Adipocyte (in vitro differentiated cells): ENCODE data around the gene ALDH5A1.

Experiments used
- DNase-seq: peaks from one replicate; pipeline ENCODE4 v3.0.0-alpha.2; 2015; ENCODE audit warnings: low read depth
- H3K27me3 ChIP-seq: replicated peaks from 2 replicates; pipeline ENCODE4 v1.7.0; 2013; ENCODE audit warnings: mild to moderate bottlenecking, low read length, moderate library complexity; ENCODE audit not compliant: control insufficient read depth, insufficient read depth
- H3K36me3 ChIP-seq: 2 replicates; pipeline ENCODE4 v1.7.0; 2013; ENCODE audit warnings: low read length, mild to moderate bottlenecking, moderate library complexity; ENCODE audit not compliant: control insufficient read depth, insufficient read depth, severe bottlenecking
- H3K4me1 ChIP-seq: 2 replicates; pipeline ENCODE4 v1.7.0; 2013; ENCODE audit warnings: mild to moderate bottlenecking, low read length, moderate library complexity; ENCODE audit not compliant: control insufficient read depth, insufficient read depth
- H3K4me3 ChIP-seq: 2 replicates; pipeline ENCODE4 v1.7.0; 2013; ENCODE audit warnings: mild to moderate bottlenecking, low read length, moderate library complexity
- H3K9ac ChIP-seq: 2 replicates; pipeline ENCODE4 v1.7.0; 2013; ENCODE audit warnings: mild to moderate bottlenecking, low read length, moderate library complexity
- H3K9me3 ChIP-seq: 2 replicates; pipeline ENCODE4 v1.7.0; 2013; ENCODE audit warnings: mild to moderate bottlenecking, low read length, moderate library complexity; ENCODE audit not compliant: control insufficient read depth

The ALDH5A1 gene

GRCh38 chr6:24460966-24461365 lies 33.8 kb upstream of the ALDH5A1 start:
- Histone ChIP-seq H3K4me1 (peaks cover 22% of the 10 kb centered on the region), H3K9ac (no peak overlapping the region), H3K9me3 (no peaks in the 10 kb centered on the region), H3K4me3 (no peak overlapping the region), H3K27me3 (no peaks in the 10 kb centered on the region), H3K36me3 (no peaks in the 10 kb centered on the region)
- DNase-seq, result no peak

GRCh38 chr6:24464253-24465038 lies 30.3 kb upstream of the ALDH5A1 start:
- DNase-seq, result no peak
- Histone ChIP-seq H3K9me3 (no peaks in the 10 kb centered on the region), H3K4me1 (peaks cover 11% of the 10 kb centered on the region), H3K36me3 (no peaks in the 10 kb centered on the region), H3K27me3 (no peaks in the 10 kb centered on the region), H3K4me3 (no peak overlapping the region), H3K9ac (no peak overlapping the region)

- H3K4me3 ChIP-seq, result no peak overlapping the region
- no peak overlapping the region for H3K9ac ChIP-seq
- peak; percentile 19 for DNase-seq
- no peaks in the 10 kb centered on the region for H3K9me3 ChIP-seq
- H3K36me3 ChIP-seq, result no peaks in the 10 kb centered on the region
- peaks cover 4% of the 10 kb centered on the region for H3K4me1 ChIP-seq
- H3K27me3 ChIP-seq, result no peaks in the 10 kb centered on the region
Observed at GRCh38 chr6:24469811-24470210, 25.0 kb upstream of the ALDH5A1 start.

- peak; percentile 44 for DNase-seq
- Histone ChIP-seq H3K36me3 (no peaks in the 10 kb centered on the region), H3K9me3 (no peaks in the 10 kb centered on the region), H3K9ac (no peak overlapping the region), H3K27me3 (no peaks in the 10 kb centered on the region), H3K4me3 (no peak overlapping the region), H3K4me1 (peaks cover 4% of the 10 kb centered on the region)
Observed at GRCh38 chr6:24472181-24472580, 22.6 kb upstream of the ALDH5A1 start.

GRCh38 chr6:24476631-24477030 lies 18.1 kb upstream of the ALDH5A1 start:
- Histone ChIP-seq H3K9ac (no peak overlapping the region), H3K27me3 (no peaks in the 10 kb centered on the region), H3K4me1 (peaks cover 4% of the 10 kb centered on the region), H3K9me3 (no peaks in the 10 kb centered on the region), H3K36me3 (no peaks in the 10 kb centered on the region), H3K4me3 (no peak overlapping the region)
- no peak for DNase-seq

GRCh38 chr6:24477070-24477469 lies 17.7 kb upstream of the ALDH5A1 start:
- H3K4me1 ChIP-seq, result peaks cover 4% of the 10 kb centered on the region
- DNase-seq, result no peak
- H3K27me3 ChIP-seq, result no peaks in the 10 kb centered on the region
- no peaks in the 10 kb centered on the region for H3K9me3 ChIP-seq
- H3K4me3 ChIP-seq, result no peak overlapping the region
- H3K36me3 ChIP-seq, result no peaks in the 10 kb centered on the region
- no peak overlapping the region for H3K9ac ChIP-seq

GRCh38 chr6:24478903-24479302 lies 15.9 kb upstream of the ALDH5A1 start:
- H3K36me3 ChIP-seq, result no peaks in the 10 kb centered on the region
- no peak overlapping the region for H3K4me3 ChIP-seq
- no peaks in the 10 kb centered on the region for H3K27me3 ChIP-seq
- no peak overlapping the region for H3K9ac ChIP-seq
- H3K4me1 ChIP-seq, result no peaks in the 10 kb centered on the region
- no peak for DNase-seq
- no peaks in the 10 kb centered on the region for H3K9me3 ChIP-seq

GRCh38 chr6:24480705-24481104 lies 14.1 kb upstream of the ALDH5A1 start:
- Histone ChIP-seq H3K36me3 (no peaks in the 10 kb centered on the region), H3K4me3 (no peak overlapping the region), H3K27me3 (no peaks in the 10 kb centered on the region), H3K9me3 (no peaks in the 10 kb centered on the region), H3K4me1 (no peaks in the 10 kb centered on the region), H3K9ac (no peak overlapping the region)
- no peak for DNase-seq

GRCh38 chr6:24481449-24481848 lies 13.3 kb upstream of the ALDH5A1 start:
- H3K9ac ChIP-seq, result no peak overlapping the region

GRCh38 chr6:24484657-24485323 lies 10.0 kb upstream of the ALDH5A1 start:
- Histone ChIP-seq H3K4me1 (peaks cover 4% of the 10 kb centered on the region), H3K36me3 (no peaks in the 10 kb centered on the region), H3K27me3 (no peaks in the 10 kb centered on the region), H3K9ac (no peak overlapping the region), H3K9me3 (no peaks in the 10 kb centered on the region), H3K4me3 (no peak overlapping the region)
- peak; percentile 24 for DNase-seq

More at GRCh38 chr6:24481449-24481848, 13.3 kb upstream of the ALDH5A1 start:
- Histone ChIP-seq H3K4me1 (no peaks in the 10 kb centered on the region), H3K36me3 (no peaks in the 10 kb centered on the region), H3K4me3 (no peak overlapping the region), H3K27me3 (no peaks in the 10 kb centered on the region), H3K9me3 (no peaks in the 10 kb centered on the region)
- DNase-seq, result no peak

GRCh38 chr6:24486065-24486464 lies 8.7 kb upstream of the ALDH5A1 start:
- no peaks in the 10 kb centered on the region for H3K27me3 ChIP-seq
- no peak overlapping the region for H3K9ac ChIP-seq
- H3K36me3 ChIP-seq, result no peaks in the 10 kb centered on the region
- no peaks in the 10 kb centered on the region for H3K9me3 ChIP-seq
- H3K4me1 ChIP-seq, result peaks cover 4% of the 10 kb centered on the region
- no peak for DNase-seq
- no peak overlapping the region for H3K4me3 ChIP-seq
